Superior temporal gyrus (tissue), 1 donor: ENCODE data around the gene PROB1.

Source experiments
- DNase-seq: peaks from one replicate; pipeline ENCODE4 v3.0.0-alpha.2; 2016; ENCODE audit errors: extremely low spot score

Gene PROB1

GRCh38 chr5:139341689-139342422 lies 53.0 kb downstream of the PROB1 start, which contains the start of gene PAIP2:
PAIP2 (plus strand) TSS chr5:139341854; CDS start chr5:139363785, 21,931 bp downstream.
- DNase-seq, result peak; percentile 98

- DNase-seq, result no peak
Observed at GRCh38 chr5:139341187-139341688, 53.7 kb downstream of the PROB1 start.
